HG03108 (cell line): ENCODE results near the gene LYRM1.

ENCODE experiments used
- ATAC-seq: cut with Tn5 transposase; IDR thresholded peaks from one replicate; pipeline ENCODE4 v1.9.1; 2021; ENCODE audit warnings: moderate library complexity; ENCODE audit not compliant: unreplicated experiment

LYRM1 gene

DNA sequence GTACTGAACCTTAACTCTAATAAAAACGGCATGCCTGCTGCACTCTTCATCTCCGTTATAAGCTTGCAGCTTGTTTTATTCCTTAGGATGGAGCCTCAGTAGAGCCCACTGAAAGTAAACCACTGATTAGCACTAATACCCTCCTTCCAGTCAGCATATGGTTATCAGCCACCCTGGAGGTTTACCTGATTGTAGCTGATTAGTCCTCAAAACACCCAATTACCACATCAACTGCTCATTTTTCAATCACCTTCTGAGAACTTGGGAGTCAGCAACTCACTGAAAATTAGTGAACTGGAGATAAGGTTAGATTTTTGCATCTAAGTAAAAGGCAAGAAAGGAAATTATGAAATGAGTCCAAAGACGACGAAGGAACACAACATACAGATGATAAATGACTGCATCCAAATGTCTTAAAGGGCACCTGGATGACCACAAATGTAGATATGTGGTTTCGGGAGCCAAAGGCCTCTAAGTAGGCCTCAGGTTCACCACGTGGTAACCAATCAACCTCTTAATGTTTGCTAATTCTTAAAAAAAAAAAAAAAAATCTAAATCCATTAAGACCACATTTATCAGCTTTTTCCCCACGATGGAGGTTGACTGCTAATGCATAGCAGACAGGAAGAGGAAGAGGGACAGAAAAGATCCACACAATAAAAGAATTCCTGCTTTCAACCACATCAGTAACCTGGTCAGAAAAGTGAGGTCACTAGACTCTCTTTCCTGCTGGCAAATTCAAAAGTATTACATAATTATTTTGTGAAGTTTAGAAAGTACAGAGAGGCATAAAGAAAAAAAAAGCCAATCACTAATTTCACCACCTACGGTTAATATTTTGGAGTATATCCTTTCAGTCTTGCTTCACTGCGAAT is 28.4 kb upstream of the LYRM1 start:
- no peak for ATAC-seq

DNA sequence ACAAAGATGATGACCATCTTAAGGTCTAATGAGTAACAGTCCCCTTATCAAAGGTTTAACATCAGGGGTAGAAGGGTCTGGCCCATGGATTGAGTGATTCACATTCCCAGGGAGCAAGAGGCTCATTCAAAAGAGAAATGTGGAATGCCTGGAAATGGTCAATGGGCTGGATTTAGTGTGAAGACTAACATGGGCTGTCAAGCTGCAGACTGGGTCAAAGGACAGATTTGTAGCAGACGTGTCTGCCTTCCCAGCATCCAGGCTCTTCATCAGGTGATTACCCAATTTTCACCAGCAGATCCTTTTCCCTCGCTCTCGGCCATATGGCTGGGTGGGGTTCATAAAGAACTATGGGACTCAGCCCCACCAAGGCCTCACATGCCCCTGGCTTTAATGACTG is 27.2 kb upstream of the LYRM1 start:
- no peak for ATAC-seq

DNA sequence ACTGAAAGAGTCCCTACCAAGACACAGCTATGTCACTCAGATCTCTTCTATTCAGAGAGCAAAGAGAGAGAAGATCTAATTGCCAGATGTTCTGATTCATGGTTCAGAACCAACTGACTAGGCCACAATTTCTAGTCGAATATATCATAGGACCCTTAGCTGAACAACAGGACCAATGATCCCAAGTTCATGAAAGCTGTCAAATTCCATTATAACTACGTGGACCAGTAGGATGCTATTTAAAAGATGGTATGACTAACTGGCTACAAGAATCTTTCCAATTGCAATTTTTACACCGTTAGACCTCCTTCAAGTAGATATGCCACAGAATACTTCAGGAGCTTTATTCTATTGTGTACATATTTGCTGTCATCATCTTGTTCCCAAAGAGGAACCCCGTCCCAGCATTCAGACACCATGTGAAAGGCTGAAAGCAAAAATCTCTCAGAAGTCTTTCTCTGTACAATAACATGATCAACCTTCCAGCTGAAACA is 26.4 kb upstream of the LYRM1 start:
- ATAC-seq = no peak

DNA sequence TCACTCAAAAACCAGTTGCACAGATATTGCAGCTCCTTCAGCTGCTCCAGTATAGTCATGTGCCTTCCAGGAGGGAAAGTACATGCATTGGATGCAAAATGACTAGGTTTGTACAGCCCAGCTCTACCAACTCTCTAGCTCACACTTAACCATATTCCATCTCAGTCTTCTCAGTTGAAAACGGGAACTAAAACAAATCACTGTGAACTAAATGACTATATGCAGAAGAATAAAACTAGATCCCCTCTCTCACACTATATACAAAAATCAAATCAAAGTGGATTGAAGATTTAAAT is 25.3 kb upstream of the LYRM1 start:
- ATAC-seq = no peak

DNA sequence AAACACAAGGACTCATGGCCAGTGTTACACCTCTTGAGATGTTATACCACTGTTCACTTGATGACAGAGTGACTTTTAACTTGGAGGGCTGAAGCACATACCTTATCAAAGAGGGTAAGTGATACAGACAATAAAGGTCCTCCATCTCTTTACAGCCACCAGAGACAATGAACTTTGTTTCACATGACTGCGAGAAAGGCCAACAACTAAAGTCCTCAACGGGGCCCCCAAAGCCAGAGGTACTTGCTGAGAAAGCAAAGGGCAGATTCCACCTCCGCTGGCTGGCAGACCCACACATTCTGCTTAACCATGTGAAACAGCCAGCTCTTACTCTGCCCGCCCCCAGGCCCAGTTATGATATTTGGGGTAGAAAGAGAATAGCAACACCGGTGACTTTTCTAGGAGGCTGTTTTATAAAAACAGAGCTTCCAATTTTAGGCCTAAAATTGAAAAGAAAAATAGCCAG is 21.9 kb upstream of the LYRM1 start:
- no peak for ATAC-seq

DNA sequence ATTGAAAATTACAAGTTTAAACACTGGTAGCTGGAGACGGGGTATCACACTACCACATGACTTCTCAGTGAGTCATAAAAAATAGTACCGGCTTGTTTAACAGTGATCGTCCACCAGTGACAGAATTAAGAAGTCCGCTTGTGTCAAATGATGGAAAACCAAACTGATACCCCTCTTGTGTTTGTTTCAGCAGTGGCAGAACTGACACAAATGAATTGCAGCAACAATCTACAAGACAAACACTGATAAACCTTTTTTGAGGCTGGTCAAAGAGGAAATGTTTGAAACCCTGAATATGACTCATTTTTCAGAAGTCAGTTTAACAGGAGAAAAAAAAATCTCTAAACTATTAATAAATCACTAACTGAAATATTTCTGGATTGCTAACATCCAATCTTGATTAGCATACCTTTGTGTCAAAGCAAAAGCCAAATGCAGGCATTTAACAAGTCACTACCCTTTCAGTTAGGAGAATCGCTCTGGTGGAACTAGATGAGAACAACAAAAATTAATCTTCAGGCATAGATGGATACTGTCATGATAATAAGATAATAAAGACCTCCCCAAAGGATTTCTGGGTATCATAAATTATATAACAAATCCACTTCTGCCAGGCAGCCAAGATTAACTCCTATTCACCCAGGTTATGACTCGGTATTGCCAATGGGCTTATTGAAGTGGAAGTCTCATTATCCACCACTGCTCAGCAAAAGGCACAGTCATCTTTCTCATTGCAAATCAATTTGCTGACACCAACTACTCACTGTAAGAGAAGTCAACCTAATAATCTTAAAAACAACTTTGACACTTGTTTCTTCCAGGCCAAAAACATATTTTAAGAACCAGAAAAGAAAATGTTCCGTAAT is 21.2 kb upstream of the LYRM1 start:
- ATAC-seq = peak; percentile 35

DNA sequence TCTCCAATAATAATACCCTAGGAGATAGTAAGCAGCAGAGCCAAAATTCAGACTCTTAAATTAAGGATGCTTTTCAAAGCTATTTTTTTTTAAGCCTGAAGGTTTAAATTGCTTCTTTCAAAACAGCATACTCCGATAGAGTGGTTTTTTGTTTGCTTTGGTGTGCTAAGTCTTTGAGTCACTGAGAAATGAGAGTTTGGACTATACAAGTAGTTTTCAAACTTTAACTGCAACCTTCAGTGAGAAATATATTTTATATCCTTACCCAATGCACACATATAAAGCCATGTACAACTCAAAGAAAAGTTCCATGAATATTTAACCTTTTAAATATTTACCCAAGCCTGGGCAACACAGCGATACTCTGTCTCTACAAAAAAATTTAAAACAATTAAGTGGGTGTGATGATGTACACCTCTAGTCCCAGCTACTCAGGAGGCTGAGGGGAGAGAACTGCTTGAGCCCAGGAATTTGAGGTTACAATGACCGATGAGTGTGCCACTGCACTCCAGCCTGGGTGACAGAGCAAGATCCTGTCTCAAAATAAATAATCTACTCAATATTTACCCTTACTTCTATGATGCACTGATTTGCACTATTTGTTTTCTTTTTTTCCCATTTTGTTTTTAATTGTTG is 19.6 kb upstream of the LYRM1 start:
- ATAC-seq = no peak

DNA sequence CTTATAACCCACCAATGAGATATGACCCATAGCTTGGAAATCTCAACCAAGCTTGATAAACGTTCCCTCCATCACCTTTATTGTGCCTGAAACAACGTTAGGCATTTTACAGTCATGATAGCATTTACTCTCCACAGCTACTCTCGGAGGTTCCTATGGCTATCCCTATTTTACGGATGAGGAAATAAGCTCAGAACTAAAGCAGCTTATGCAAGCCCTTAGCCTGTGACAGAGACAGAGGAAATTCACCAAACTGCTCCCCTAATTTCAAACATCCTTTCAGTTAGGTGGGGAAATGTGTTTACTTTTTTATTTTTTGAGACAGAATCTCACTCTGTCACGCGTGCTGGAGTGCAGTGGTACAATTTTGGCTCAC is 19.1 kb upstream of the LYRM1 start:
- no peak for ATAC-seq

DNA sequence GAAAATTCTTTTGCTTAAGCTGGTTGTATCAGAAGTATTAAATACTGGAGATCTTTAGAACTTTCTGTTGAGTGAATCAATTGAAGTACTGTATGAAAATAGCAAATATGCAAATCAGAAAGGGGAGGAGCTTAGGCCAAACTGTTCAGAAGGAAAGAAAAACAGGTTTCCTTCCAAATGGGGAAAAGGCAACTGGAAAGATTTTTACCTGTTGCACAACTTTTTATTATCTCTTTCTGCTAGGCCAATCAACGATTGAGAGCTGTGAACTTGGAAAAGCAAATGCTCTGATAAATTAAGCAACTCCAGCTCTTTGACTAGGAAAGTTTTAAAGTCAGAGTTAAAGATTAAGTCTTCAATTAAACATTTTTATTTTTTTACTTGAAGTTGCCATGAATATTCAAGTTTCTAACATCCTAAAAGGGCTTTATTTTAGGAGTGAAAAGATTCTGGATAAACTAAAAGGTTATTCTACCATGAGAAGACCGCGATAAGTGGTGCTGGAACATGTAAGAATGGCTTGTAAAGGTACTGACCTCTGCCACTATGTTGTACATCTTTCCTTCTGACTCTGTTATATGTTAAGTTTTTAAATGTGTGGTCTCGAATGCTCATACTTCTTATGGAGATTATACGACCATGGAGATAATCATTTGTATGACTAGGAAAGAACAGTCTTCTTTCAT is 16.9 kb upstream of the LYRM1 start:
- no peak for ATAC-seq

DNA sequence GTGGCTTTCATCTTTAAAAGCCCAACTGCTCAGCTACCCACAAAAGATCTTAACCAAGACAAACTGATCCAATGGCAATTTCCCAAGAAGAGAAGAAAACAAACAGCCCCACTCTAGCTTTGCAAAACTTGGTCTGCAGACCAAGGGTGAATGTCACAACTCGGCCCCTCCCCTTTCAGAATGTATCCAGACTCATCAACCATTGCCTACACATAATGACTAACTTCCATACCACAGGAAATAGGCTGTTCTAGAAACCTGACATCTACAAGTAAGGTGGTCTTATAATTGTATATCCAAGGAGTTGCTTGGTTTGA is 16.4 kb upstream of the LYRM1 start:
- ATAC-seq = no peak

DNA sequence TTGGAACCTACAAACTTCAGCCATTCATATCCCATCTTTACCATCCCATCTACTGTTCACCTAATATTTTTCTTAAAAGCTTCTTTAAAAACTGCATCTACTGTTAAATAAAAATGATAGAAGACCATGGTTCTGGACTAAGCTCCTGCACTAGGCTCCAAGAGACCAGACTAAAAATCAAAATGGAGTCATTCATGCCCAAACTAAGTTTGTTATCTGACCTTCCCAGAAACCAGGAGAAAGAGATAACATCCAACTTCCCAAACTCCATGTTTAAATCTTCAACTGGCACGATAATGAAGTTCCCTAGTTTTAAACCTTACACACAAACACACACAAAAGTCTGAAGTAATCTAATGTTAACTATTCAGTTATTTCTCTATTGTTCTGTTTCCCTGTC is 14.3 kb upstream of the LYRM1 start:
- ATAC-seq = no peak

DNA sequence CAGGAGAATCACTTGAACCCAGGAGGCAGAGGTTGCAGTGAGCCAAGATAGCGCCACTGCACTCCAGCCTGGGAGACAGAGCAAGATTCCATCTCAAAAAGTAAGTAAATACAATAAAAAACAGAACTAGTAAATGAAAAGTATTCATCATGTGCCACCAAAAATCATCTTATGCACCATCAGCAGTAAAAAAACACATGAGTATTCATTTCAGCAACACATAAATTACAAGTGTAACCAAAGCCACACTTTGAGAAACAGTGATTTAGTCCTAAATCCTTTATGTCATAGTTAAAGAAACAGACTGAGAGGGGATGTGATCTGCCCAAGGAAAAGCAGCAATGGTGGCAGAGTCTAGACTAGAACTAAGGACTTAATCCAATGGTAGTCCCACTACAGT is 13.4 kb upstream of the LYRM1 start:
- ATAC-seq = no peak

DNA sequence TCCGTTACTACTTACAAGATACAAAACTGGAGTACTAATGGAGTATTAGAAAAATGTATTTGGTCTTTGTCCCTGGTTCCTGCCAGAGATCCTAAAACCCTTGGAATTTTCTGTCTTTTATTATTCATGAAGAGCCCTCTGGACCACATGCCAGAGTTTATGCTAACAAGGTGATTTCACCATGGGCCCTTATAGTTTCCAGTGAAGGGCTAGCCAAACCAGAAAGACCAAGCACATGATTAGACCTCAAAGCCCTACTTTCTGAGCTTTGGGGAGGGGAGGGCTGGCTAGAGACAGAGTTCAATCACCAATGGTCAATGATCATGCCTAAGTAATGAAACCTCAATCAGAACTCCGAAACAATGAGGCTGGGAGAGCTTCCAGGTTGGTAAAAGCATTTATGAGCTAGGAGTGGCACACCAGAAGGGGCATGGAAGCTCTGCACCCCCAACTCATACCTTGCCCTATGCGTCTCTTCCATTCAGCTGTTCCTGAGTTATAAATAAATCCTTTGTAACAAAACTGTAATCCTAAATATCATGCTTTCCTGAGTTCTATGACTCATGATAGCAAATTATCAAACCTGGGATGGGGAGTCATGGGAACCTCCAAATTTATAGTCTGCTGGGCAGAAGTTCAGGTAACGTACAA is 10.8 kb upstream of the LYRM1 start:
- ATAC-seq = no peak

DNA sequence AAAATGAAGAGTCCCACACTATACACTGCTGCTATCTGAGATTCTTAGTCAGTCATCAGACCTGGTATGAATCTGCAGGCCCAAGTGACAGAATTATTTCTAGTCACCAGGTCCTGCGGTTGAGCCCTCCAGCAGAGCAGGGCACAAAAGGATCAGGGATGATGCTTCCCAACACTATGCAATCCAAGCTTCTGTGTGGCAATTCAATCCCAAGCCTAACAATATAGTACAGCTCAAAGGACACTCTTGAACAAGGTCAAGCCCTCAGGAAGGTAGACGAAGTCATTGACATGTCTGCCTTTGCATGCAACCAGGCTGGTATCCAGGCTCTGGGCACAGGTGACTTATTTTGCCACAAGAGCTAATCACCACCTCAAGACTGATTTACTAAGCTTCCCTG is 6.2 kb upstream of the LYRM1 start:
- ATAC-seq = no peak

DNA sequence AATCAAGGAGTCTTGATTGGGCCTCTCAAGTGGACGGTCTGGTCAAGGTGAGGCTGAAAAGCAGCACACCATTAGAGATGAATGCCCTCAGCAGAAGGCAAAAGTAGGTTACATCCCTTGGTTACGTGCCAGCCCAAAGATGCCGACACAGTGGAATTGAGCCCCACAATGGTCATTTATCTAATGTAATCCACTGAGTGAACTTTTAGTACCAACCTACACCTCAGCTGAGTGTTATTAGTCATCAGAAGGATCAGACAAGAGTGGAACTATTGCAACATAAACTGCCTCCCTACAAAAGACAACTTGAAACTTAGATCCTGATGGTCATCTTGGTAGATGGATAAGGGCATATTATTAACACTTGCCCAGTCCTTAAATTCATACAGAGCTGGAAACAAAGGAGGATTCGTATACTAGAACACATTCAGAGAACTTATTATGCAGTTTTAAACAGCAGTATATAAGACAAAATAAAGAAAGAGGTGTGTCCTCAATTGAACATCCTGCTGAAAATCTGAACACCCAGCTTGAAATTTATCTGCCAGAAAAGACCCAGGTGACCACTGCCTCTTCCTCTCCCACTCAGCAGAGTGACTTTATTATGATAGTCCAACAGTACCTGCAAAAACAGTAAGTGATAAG is 3.2 kb upstream of the LYRM1 start:
- no peak for ATAC-seq

DNA sequence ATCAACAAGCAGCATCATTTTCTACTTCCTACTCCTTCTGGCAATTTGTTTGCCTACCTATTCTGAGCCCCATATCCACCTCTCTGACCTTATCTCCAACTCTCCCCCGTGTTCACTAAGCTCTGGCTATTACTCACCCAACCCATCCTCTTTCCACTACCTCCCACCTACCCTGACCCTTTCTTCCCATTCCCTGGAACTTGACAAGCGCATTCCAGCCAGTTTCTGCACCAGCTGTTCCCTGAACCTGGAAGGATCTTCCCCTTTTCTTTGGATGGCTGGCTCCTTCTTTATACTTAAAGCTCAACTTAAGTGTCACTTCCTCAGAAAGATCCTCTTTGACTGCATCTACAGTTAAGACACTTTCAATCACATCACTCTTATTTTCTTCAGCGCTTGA is 2.6 kb upstream of the LYRM1 start:
- no peak for ATAC-seq

DNA sequence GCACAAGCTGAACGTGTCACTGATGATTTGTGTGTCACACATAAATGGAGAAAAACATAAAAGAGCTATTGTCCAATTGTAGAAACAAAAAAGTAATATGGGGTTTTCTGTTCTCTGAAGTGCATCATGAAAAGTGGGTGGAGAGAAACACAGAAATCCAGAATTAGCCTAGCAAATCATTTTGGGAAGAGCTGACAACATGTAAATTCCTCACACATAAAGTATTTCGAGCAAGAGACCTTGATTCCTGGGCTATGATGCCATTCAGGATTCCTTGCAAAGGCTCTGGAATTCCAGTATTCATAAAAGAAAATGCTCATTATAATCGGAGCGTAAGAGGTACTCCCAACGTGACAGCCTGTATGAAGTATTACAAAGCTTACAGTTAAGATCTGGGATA is 1.5 kb upstream of the LYRM1 start:
- ATAC-seq = no peak

DNA sequence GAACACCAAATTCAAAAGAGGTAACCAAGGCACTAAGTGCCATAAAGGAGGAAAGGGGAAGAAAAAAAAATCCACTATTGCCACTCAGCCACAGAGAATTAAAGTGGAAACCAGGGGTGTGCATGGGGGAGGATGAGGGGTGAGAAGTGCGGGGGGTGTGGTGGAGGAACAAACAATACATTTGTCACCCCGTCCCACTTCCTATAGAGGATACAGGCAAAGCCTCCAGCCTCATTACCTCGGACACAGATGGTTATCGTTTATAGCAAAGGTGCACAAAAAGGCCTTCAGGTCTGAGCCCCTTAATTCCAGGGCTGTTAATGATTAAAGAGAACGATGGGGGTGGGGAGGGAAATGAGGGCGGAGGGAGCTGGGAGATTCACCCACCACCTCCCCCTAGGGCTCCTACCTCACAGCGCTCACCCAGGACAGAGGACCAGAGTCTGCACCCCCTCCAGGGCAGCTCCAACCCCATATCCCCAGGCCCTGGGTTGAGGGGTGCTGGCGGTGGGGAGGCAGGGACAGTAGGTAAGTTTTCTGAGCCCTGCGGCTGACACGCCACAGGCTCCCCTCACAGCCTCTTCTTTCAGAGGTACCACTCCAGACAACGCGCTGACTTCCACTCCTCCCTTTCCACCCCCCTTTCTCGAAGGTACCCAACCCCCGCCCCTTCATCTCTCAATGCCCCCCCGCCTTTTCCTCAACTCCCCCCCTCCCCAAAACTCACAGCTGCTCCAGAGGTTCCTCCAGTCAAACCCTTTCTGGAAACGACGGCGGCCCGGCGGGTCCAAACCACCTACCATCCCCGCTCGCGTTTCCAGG is 883 bp upstream of the LYRM1 start:
- ATAC-seq = no peak

DNA sequence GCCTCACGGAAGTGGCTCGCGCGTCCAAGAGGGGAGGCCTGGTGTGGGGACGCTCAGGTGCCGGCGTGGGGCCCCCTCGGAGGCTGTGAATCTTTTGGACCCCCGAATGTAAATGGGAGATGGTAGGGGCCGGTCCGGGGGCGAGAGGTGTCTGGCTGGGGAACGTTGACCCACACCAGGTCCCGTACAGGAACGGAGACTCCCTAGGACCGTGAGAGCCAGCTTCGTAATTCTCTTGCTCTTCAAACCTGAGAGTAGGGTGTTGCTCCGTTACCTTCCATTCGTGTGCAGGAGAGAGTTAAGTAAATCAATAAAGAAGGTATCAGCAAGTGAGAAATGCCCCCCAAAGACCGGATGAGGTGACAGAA is 481 bp downstream of the LYRM1 start:
- ATAC-seq = peak; percentile 1
